Endodermal cell (in vitro differentiated cells): ENCODE results near the gene IGFBP6. TPM values are rescaled to one million over a fixed set of nuclear protein-coding genes. Genes with fewer than 3 reads are reported as not detected.

Experiments
- DNase-seq: peaks from one replicate; pipeline ENCODE4 v3.0.0-alpha.2; 2017
- H3K27ac ChIP-seq: 2 replicates; pipeline ENCODE4 v1.5.1; 2013; ENCODE audit warnings: mild to moderate bottlenecking, low read depth, low read length, moderate library complexity
- H3K27me3 ChIP-seq: 2 replicates; pipeline ENCODE4 v1.6.1; 2013; ENCODE audit warnings: mild to moderate bottlenecking, low read length, moderate library complexity; ENCODE audit not compliant: insufficient read depth, control insufficient read depth, poor library complexity, severe bottlenecking
- H3K36me3 ChIP-seq: 2 replicates; pipeline ENCODE4 v1.7.0; 2013; ENCODE audit warnings: mild to moderate bottlenecking, low read length, moderate library complexity; ENCODE audit not compliant: control insufficient read depth, insufficient read depth
- H3K4me1 ChIP-seq: one replicate; pipeline ENCODE4 v1.7.0; 2013; ENCODE audit warnings: low read length; ENCODE audit not compliant: control insufficient read depth, insufficient read depth
- H3K4me3 ChIP-seq: 2 replicates; pipeline ENCODE4 v1.5.1; 2013; ENCODE audit warnings: mild to moderate bottlenecking, low read length, moderate library complexity
- H3K9ac ChIP-seq: 2 replicates; pipeline ENCODE4 v1.6.1; 2013; ENCODE audit warnings: mild to moderate bottlenecking, low read length, moderate library complexity; ENCODE audit not compliant: poor library complexity, severe bottlenecking; ENCODE audit errors: extremely low read depth
- H3K9me3 ChIP-seq: 2 replicates; pipeline ENCODE4 v1.6.1; 2013; ENCODE audit warnings: mild to moderate bottlenecking, low read length, moderate library complexity; ENCODE audit not compliant: control insufficient read depth
- H3K27ac Mint-ChIP-seq: 2 replicates; pipeline ENCODE4 v1.8.0; 2020; ENCODE audit warnings: mixed read lengths
- H3K27me3 Mint-ChIP-seq: 2 replicates; pipeline ENCODE4 v1.8.0; 2021; ENCODE audit warnings: mild to moderate bottlenecking, mixed read lengths; ENCODE audit not compliant: insufficient read depth
- H3K36me3 Mint-ChIP-seq: 2 replicates; pipeline ENCODE4 v1.8.0; 2020; ENCODE audit warnings: low read depth, mixed read lengths
- H3K4me1 Mint-ChIP-seq: 2 replicates; pipeline ENCODE4 v1.8.0; 2020; ENCODE audit warnings: mixed read lengths
- H3K4me3 Mint-ChIP-seq: 2 replicates; pipeline ENCODE4 v1.8.0; 2020; ENCODE audit warnings: mild to moderate bottlenecking, moderate library complexity, mixed read lengths
- H3K9me3 Mint-ChIP-seq: 2 replicates; pipeline ENCODE4 v1.8.0; 2020; ENCODE audit warnings: mild to moderate bottlenecking, mixed read lengths
- WGBS, 2 experiments: methylation state at CpG; one replicate each; pipeline versions ENCODE4 v1.1.5 to v1.1.7; 2013; ENCODE audit warnings: missing lambda C conversion rate in 2 of 2, mixed read lengths in 1 of 2; ENCODE audit not compliant: insufficient coverage in 1 of 2, insufficient read length in 1 of 2; 5-methylcytosine and 5-hydroxymethylcytosine counted together
- total RNA-seq, 2 donors: library from RNA; stranded (reverse); fragmentation: NEBNext Ultra II Directional in 1 of 2; extraction: Animal tissue kit (Norgen Biotek cat#: 25700) in 1 of 2; gene quantifications; 2 replicates in 1 of 2; 3 replicates in 1 of 2; pipeline ENCODE4 v1.2.1, GENCODE V29; 2021
- TF ChIP-seq, protein P1 (sequence below): fragments of 200-600 bp; sonication (generic); conservative IDR thresholded peaks from 2 replicates; pipeline ENCODE4 v1.5.0; 2021; ENCODE audit warnings: antibody characterized with exemption, mild to moderate bottlenecking

IGFBP6 gene
- total RNA-seq, 2 donors from 2014 or later, result 21.7 to 48.4 TPM

- Histone ChIP-seq H3K9ac (no peak overlapping the region), H3K27me3 (no peaks in the 10 kb centered on the region), H3K9me3 (no peaks in the 10 kb centered on the region), H3K4me3 (no peak overlapping the region), H3K27ac (no peak overlapping the region), H3K36me3 (peaks cover 20% of the 10 kb centered on the region), H3K4me1 (peaks cover 5% of the 10 kb centered on the region)
- no peak for DNase-seq
- H3K27ac Mint-ChIP-seq, result no peak overlapping the region
- H3K4me1 Mint-ChIP-seq, result peaks cover 13% of the 10 kb centered on the region
- H3K36me3 Mint-ChIP-seq, result peaks cover 5% of the 10 kb centered on the region
- TF ChIP-seq, protein P1, sequence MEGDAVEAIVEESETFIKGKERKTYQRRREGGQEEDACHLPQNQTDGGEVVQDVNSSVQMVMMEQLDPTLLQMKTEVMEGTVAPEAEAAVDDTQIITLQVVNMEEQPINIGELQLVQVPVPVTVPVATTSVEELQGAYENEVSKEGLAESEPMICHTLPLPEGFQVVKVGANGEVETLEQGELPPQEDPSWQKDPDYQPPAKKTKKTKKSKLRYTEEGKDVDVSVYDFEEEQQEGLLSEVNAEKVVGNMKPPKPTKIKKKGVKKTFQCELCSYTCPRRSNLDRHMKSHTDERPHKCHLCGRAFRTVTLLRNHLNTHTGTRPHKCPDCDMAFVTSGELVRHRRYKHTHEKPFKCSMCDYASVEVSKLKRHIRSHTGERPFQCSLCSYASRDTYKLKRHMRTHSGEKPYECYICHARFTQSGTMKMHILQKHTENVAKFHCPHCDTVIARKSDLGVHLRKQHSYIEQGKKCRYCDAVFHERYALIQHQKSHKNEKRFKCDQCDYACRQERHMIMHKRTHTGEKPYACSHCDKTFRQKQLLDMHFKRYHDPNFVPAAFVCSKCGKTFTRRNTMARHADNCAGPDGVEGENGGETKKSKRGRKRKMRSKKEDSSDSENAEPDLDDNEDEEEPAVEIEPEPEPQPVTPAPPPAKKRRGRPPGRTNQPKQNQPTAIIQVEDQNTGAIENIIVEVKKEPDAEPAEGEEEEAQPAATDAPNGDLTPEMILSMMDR, result no peak
- no peak overlapping the region for H3K4me3 Mint-ChIP-seq
- WGBS, 2 experiments, result 87 to 89% methylated on average over 3 to 5 of the region's 5 CpGs
- H3K9me3 Mint-ChIP-seq, result no peaks in the 10 kb centered on the region
- peaks cover 17% of the 10 kb centered on the region for H3K27me3 Mint-ChIP-seq
Measured at GRCh38 chr12:53056296-53056695, 41.2 kb upstream of the IGFBP6 start.

- peaks cover 16% of the 10 kb centered on the region for H3K36me3 ChIP-seq
- no peaks in the 10 kb centered on the region for H3K9me3 ChIP-seq
- H3K4me1 Mint-ChIP-seq, result peaks cover 14% of the 10 kb centered on the region
- no peaks in the 10 kb centered on the region for H3K27me3 ChIP-seq
- peaks cover 19% of the 10 kb centered on the region for H3K27me3 Mint-ChIP-seq
- TF ChIP-seq, protein P1, result no peak
- H3K9me3 Mint-ChIP-seq, result no peaks in the 10 kb centered on the region
- no peak overlapping the region for H3K27ac ChIP-seq
- H3K4me1 ChIP-seq, result no peaks in the 10 kb centered on the region
- H3K4me3 ChIP-seq, result no peak overlapping the region
- DNase-seq, result no peak
- H3K27ac Mint-ChIP-seq, result no peak overlapping the region
- no peak overlapping the region for H3K9ac ChIP-seq
- H3K36me3 Mint-ChIP-seq, result peaks cover 4% of the 10 kb centered on the region
- no peak overlapping the region for H3K4me3 Mint-ChIP-seq
- WGBS, 2 experiments, result 94 to 100% methylated on average over 6 to 7 of the region's 7 CpGs
Measured at GRCh38 chr12:53056901-53057300, 40.6 kb upstream of the IGFBP6 start.

DNA sequence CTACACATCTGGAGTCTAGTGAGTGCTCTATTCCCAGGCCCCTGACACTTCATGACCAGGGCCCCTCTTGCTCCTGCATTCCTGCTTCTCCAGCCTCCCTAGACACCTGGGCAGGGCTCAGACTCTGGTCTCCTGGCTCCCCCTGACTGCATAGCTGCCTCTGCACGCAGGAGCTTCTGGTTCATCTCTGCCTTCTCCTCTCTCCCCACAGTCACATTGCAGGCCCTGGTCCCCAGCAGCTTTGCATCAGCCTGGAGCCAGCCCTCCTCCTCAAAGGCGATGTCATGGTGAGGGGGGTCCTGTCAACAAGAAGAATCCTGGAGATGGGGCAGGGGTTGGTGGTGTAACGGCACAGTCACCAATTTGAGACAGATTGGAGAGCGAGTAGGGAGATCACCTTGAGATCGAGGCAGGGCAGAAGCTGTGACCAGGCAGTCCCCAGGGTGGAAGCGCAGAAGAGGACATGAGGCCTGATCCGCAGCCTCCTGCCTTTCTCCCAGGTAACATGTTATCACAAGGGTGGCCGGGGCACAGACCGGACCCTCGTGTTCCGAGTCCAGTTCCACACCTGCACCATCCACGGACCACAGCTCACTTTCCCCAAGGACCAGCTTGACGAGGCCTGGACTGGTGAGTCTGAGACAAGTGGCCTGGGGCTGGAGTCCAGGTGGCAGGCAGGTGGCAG is 39.5 kb upstream of the IGFBP6 start:
- peaks cover 11% of the 10 kb centered on the region for H3K36me3 ChIP-seq
- TF ChIP-seq, protein P1, result no peak
- H3K9me3 Mint-ChIP-seq, result no peaks in the 10 kb centered on the region
- WGBS, 2 experiments, result 95 to 96% methylated on average over 12 to 13 of the region's 13 CpGs
- no peak overlapping the region for H3K4me3 ChIP-seq
- peak; percentile 47 for DNase-seq
- no peak overlapping the region for H3K9ac ChIP-seq
- peaks cover 10% of the 10 kb centered on the region for H3K4me1 Mint-ChIP-seq
- H3K36me3 Mint-ChIP-seq, result no peaks in the 10 kb centered on the region
- no peaks in the 10 kb centered on the region for H3K4me1 ChIP-seq
- H3K4me3 Mint-ChIP-seq, result no peak overlapping the region
- H3K27ac Mint-ChIP-seq, result no peak overlapping the region
- H3K27me3 Mint-ChIP-seq, result peaks cover 19% of the 10 kb centered on the region
- no peak overlapping the region for H3K27ac ChIP-seq
- H3K27me3 ChIP-seq, result no peaks in the 10 kb centered on the region
- H3K9me3 ChIP-seq, result no peaks in the 10 kb centered on the region
